HepG2 (cell line): Measurements from ENCODE around the gene GNAS-AS1. TPM values are rescaled to one million over a fixed set of nuclear protein-coding genes. Genes with fewer than 3 reads are reported as not detected.

ENCODE experiments used
- ATAC-seq: fragments of 200-7000 bp; cut with Tn5 transposase; 3 replicates; pipeline ENCODE4 v1.9.1; 2020; ENCODE audit warnings: mild to moderate bottlenecking, moderate library complexity
- BruUV-seq: library from RNA; stranded (reverse); fragments of 400-500 nt; replicated peaks from 2 replicates; lab custom pipeline; 2021; lab: Mats Ljungman, UMichigan
- CTCF ChIA-PET: fragments of 300-600 bp; formaldehyde crosslinking; extraction: SDS; loops from one replicate; lab custom pipeline; 2021; ENCODE audit warnings: low total read pairs, inconsistent platforms, low intra/inter-chr PET ratio; lab: Yijun Ruan, JAX
- POLR2A ChIA-PET: fragments of 350-600 bp; sonication (Branson Sonifier 250); formaldehyde crosslinking; loops from one replicate; lab custom pipeline; 2020; ENCODE audit warnings: antibody characterized with exemption, inconsistent platforms; lab: Yijun Ruan, JAX
- DNase-seq: peaks from one replicate; pipeline ENCODE4 v3.0.0-alpha.2; 2015; ENCODE audit warnings: low spot score
- FAIRE-seq: peaks from 3 replicates; lab custom pipeline; 2011; peaks lifted over from hg19 to GRCh38; lab: Jason Lieb, UNC
- H2AFZ ChIP-seq: one replicate; pipeline ENCODE4 v1.6.1; 2011; ENCODE audit warnings: low read length, inconsistent platforms
- H3K27ac ChIP-seq: fragments of 300-600 bp; 3 replicates; pipeline ENCODE4 v1.8.0; 2011; ENCODE audit warnings: mixed run types, mild to moderate bottlenecking, mixed read lengths, low read length, inconsistent platforms; ENCODE audit not compliant: insufficient read depth; ENCODE audit errors: extremely low read length
- H3K27me3 ChIP-seq, 2 experiments: fragments of 200-600 bp in 1 of 2; 2 replicates in 1 of 2; 3 replicates in 1 of 2; pipeline versions ENCODE4 v1.6.0 to v1.8.0; 2011; ENCODE audit warnings: low read length in 2 of 2, mild to moderate bottlenecking in 2 of 2, moderate library complexity in 2 of 2, inconsistent platforms in 1 of 2; ENCODE audit not compliant: insufficient read depth in 2 of 2, control insufficient read depth in 1 of 2
- H3K36me3 ChIP-seq, 2 experiments: fragments of 200-600 bp in 1 of 2; replicated peaks in 1 of 2; 2 replicates in 1 of 2; 3 replicates in 1 of 2; pipeline versions ENCODE4 v1.5.1 to v1.8.0; 2011; ENCODE audit warnings: low read length in 2 of 2, inconsistent platforms in 1 of 2; ENCODE audit not compliant: insufficient read depth in 2 of 2, control insufficient read depth in 1 of 2
- H3K4me1 ChIP-seq: 2 replicates; pipeline ENCODE4 v1.5.1; 2012; ENCODE audit warnings: low read length, inconsistent platforms; ENCODE audit not compliant: insufficient read depth
- H3K4me2 ChIP-seq: 2 replicates; pipeline ENCODE4 v1.6.0; 2011; ENCODE audit warnings: low read depth, low read length, inconsistent platforms
- H3K4me3 ChIP-seq, 3 experiments: fragments of 200-600 bp in 1 of 3; sonication (generic), shearing (Covaris generic) in 1 of 3; replicated peaks in 1 of 3; 2 replicates each; pipeline ENCODE4 v1.5.1; 2011 to 2016; ENCODE audit warnings: low read length in 3 of 3, inconsistent platforms in 2 of 3, low read depth in 2 of 3, mild to moderate bottlenecking in 2 of 3, control low read depth in 1 of 3, mixed read lengths in 1 of 3; ENCODE audit not compliant: insufficient read depth in 1 of 3
- H3K79me2 ChIP-seq: one replicate; pipeline ENCODE4 v1.6.1; 2011; ENCODE audit warnings: low read length, inconsistent platforms; ENCODE audit not compliant: insufficient read depth
- H3K9ac ChIP-seq: 2 replicates; pipeline ENCODE4 v1.6.0; 2011; ENCODE audit warnings: mild to moderate bottlenecking, low read depth, low read length, inconsistent platforms; ENCODE audit not compliant: insufficient read depth
- H3K9me3 ChIP-seq: 2 replicates; pipeline ENCODE4 v1.5.1; 2012; ENCODE audit warnings: mild to moderate bottlenecking, low read length
- H4K20me1 ChIP-seq: 2 replicates; pipeline ENCODE4 v1.6.0; 2011; ENCODE audit warnings: inconsistent platforms, mild to moderate bottlenecking, low read length, moderate library complexity; ENCODE audit not compliant: insufficient read depth
- MYNN ChIP-seq: sonication (generic); formaldehyde crosslinking; IDR thresholded peaks from 2 replicates; pipeline ENCODE4 v1.4.0; 2020; ENCODE audit warnings: mild to moderate bottlenecking, low read depth, missing genetic modification reagents
- PPARG ChIP-seq: conservative IDR thresholded peaks from 2 replicates; pipeline ENCODE4 v1.6.1; 2016; ENCODE audit warnings: missing biosample characterization, missing genetic modification reagents
- RXRA ChIP-seq: sonication (generic); formaldehyde crosslinking; IDR thresholded peaks from 2 replicates; pipeline ENCODE4 v1.5.1; 2020; ENCODE audit warnings: missing genetic modification reagents
- SMC3 ChIP-seq: IDR thresholded peaks from 2 replicates; pipeline ENCODE4 v1.6.1; 2011; ENCODE audit warnings: low read length, improper control_type of control experiment
- THAP9 ChIP-seq: sonication (generic); formaldehyde crosslinking; IDR thresholded peaks from 2 replicates; pipeline ENCODE4; 2020; ENCODE audit warnings: missing genetic modification reagents, mild to moderate bottlenecking, borderline replicate concordance
- ZFP91 ChIP-seq: sonication (generic); formaldehyde crosslinking; IDR thresholded peaks from 2 replicates; pipeline ENCODE4 v1.9.0; 2022; ENCODE audit warnings: missing genetic modification reagents, mild to moderate bottlenecking, borderline replicate concordance
- ZNF530 ChIP-seq: sonication (generic); formaldehyde crosslinking; IDR thresholded peaks from 2 replicates; pipeline ENCODE4 v1.5.0; 2020; ENCODE audit warnings: low read depth, mild to moderate bottlenecking, missing genetic modification reagents
- ZNF564 ChIP-seq: sonication (generic); formaldehyde crosslinking; IDR thresholded peaks from 2 replicates; pipeline ENCODE4 v1.8.1; 2023; ENCODE audit warnings: mild to moderate bottlenecking, missing genetic modification reagents
- WGBS: methylation state at CpG from one replicate; pipeline ENCODE4 v1.1.6; 2017; ENCODE audit warnings: low lambda C conversion rate; 5-methylcytosine and 5-hydroxymethylcytosine counted together
- in situ Hi-C: cut with HindIII; loops from 2 replicates; pipeline ENCODE4 v1.10.0; 2017; ENCODE audit warnings: low pct_unique_long_range_greater_than_20kb; ENCODE audit not compliant: extremely low pct_ligation_motif_present
- intact Hi-C: fragments of 100-400 bp; cut with micrococcal nuclease; formaldehyde crosslinking; loops from one replicate; pipeline ENCODE4 v1.10.0; 2022; ENCODE audit not compliant: unreplicated experiment
- polyA plus RNA-seq, 8 experiments: library from polyadenylated mRNA; depleted of rRNA in 3 of 8; stranded (reverse) in 7 of 8; unstranded in 1 of 8; fragments of >200 nt; fragmentation: Illumina TruSeq in 4 of 8; extraction: Trizol in 4 of 8; gene quantifications; 2 replicates each; pipeline versions ENCODE4 v1.2.1 to v1.2.3, GENCODE V29; 2011 to 2016; ENCODE audit warnings: low read depth in 4 of 8, missing spikeins in 1 of 8, mixed read lengths in 1 of 8; ENCODE audit not compliant: insufficient read depth in 1 of 8
- total RNA-seq, 5 experiments: library from RNA; depleted of rRNA; stranded (reverse); fragments of >200 nt; fragmentation: Illumina TruSeq; extraction: Trizol; gene quantifications; 2 replicates each; pipeline ENCODE4 v1.2.3, GENCODE V29; 2016; ENCODE audit warnings: low read depth in 1 of 5
- TF ChIP-seq, protein P1 (sequence below): sonication (generic); formaldehyde crosslinking; IDR thresholded peaks from one replicate; pipeline ENCODE4 v1.5.1; 2020; ENCODE audit warnings: mild to moderate bottlenecking, missing genetic modification reagents; ENCODE audit errors: not compliant biosample characterization

GNAS-AS1 gene
- total and polyA plus RNA-seq, 2 of the 13 experiments (the other 11 are each of a cell fraction or from before 2014, with no cell fraction given): not detected

DNA sequence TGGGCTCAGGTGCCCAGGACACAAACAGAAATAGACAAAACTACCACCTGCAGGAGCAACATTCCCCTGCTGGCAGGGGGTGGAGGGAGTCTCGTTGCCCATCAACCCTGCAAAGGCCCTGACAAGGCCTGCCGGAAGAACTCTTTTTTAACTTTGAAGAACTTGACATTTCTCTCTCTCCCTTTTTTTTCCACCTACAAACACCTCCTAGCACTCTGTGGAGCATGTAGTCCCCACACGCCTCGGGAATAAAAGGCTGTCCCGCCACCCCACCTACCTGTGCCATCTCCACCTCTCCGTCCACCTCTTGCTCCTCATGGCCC is 54.8 kb downstream of the GNAS-AS1 start:
- H3K27me3 ChIP-seq: peaks cover 33 to 85% of the 10 kb centered on the region in 2 experiments; a peak in 4 of 5 replicates

More for the DNA sequence above, 54.8 kb downstream of the GNAS-AS1 start:
- no TSS peak for BruUV-seq
- CTCF ChIA-PET: no interaction called here
- TF ChIP-seq, protein P1, sequence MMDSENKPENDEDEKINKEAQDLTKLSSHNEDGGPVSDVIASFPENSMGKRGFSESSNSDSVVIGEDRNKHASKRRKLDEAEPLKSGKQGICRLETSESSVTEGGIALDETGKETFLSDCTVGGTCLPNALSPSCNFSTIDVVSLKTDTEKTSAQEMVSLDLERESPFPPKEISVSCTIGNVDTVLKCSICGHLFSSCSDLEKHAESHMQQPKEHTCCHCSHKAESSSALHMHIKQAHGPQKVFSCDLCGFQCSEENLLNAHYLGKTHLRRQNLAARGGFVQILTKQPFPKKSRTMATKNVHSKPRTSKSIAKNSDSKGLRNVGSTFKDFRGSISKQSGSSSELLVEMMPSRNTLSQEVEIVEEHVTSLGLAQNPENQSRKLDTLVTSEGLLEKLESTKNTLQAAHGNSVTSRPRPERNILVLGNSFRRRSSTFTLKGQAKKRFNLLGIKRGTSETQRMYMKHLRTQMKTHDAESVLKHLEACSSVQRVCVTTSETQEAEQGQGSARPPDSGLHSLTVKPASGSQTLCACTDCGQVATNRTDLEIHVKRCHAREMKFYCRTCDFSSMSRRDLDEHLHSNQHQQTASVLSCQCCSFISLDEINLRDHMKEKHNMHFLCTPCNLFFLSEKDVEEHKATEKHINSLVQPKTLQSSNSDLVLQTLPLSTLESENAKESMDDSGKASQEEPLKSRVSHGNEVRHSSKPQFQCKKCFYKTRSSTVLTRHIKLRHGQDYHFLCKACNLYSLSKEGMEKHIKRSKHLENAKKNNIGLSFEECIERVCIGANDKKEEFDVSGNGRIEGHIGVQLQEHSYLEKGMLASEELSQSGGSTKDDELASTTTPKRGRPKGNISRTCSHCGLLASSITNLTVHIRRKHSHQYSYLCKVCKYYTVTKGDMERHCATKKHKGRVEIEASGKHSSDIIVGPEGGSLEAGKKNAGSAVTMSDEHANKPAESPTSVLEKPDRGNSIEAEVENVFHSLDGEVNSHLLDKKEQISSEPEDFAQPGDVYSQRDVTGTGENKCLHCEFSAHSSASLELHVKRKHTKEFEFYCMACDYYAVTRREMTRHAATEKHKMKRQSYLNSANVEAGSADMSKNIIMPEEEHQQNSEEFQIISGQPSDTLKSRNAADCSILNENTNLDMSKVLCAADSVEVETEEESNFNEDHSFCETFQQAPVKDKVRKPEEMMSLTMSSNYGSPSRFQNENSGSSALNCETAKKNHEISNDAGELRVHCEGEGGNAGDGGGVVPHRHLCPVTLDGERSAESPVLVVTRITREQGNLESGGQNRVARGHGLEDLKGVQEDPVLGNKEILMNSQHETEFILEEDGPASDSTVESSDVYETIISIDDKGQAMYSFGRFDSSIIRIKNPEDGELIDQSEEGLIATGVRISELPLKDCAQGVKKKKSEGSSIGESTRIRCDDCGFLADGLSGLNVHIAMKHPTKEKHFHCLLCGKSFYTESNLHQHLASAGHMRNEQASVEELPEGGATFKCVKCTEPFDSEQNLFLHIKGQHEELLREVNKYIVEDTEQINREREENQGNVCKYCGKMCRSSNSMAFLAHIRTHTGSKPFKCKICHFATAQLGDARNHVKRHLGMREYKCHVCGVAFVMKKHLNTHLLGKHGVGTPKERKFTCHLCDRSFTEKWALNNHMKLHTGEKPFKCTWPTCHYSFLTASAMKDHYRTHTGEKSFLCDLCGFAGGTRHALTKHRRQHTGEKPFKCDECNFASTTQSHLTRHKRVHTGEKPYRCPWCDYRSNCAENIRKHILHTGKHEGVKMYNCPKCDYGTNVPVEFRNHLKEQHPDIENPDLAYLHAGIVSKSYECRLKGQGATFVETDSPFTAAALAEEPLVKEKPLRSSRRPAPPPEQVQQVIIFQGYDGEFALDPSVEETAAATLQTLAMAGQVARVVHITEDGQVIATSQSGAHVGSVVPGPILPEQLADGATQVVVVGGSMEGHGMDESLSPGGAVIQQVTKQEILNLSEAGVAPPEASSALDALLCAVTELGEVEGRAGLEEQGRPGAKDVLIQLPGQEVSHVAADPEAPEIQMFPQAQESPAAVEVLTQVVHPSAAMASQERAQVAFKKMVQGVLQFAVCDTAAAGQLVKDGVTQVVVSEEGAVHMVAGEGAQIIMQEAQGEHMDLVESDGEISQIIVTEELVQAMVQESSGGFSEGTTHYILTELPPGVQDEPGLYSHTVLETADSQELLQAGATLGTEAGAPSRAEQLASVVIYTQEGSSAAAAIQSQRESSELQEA (CRISPR knock-in tag): no peak
- TF ChIP-seq ZNF530 (no peak), THAP9 (CRISPR knock-in tag) (no peak), MYNN (CRISPR knock-in tag) (no peak), RXRA (CRISPR knock-in tag) (no peak), PPARG (CRISPR knock-in tag) (no peak), ZNF564 (CRISPR knock-in tag) (no peak), SMC3 (no peak), ZFP91 (CRISPR knock-in tag) (no peak)
- TF ChIP-seq, all 625 proteins: peak for 0
- WGBS: 33% methylated on average over 6 of the region's 6 CpGs
- FAIRE-seq (no peak), ATAC-seq (no peak), DNase-seq (no peak)
- Histone ChIP-seq H3K9ac (no peak overlapping the region), H3K9me3 (no peaks in the 10 kb centered on the region), H2AFZ (no peak overlapping the region), H4K20me1 (no peaks in the 10 kb centered on the region), H3K27ac (no peak overlapping the region), H3K4me2 (no peak overlapping the region), H3K36me3 (no peaks in the 10 kb centered on the region), H3K4me1 (no peaks in the 10 kb centered on the region), H3K79me2 (no peaks in the 10 kb centered on the region), H3K4me3 (no peak overlapping the region)
- POLR2A ChIA-PET: no interaction called here
- intact Hi-C loops: no loop called here
- in situ Hi-C loops: no loop called here
